ENCODE results near the gene FAM184A.

- no peak for TF ChIP-seq CTCF (IDR thresholded peaks at IDR 0.05)
- no peak for TF ChIP-seq EP300 (IDR thresholded peaks at IDR 0.05)
These were observed 26.8 kb upstream of the FAM184A start for GRCh38 chr6:119105282-119105681.
